Osteocyte (in vitro differentiated cells): ENCODE results near the gene ANP32E. TPM values are rescaled to one million over a fixed set of nuclear protein-coding genes. Genes with fewer than 3 reads are reported as not detected.
"Not testable (repeated sequence)": the region's sequence is repeated elsewhere in the genome, so short reads cannot be mapped to it uniquely, and the experiment has no call there.

ENCODE experiments used
- DNase-seq: peaks from one replicate; pipeline ENCODE4 v3.0.0; 2021; ENCODE audit warnings: mixed read lengths; ENCODE audit not compliant: unreplicated experiment; ENCODE audit errors: extremely low spot score
- H3K27ac Mint-ChIP-seq: one replicate; pipeline ENCODE4 v1.8.0; 2021; ENCODE audit warnings: mild to moderate bottlenecking, mixed read lengths; ENCODE audit not compliant: unreplicated experiment
- H3K27me3 Mint-ChIP-seq: one replicate; pipeline ENCODE4 v1.8.0; 2021; ENCODE audit warnings: mixed read lengths; ENCODE audit not compliant: unreplicated experiment
- H3K36me3 Mint-ChIP-seq: one replicate; pipeline ENCODE4 v1.8.0; 2021; ENCODE audit warnings: mixed read lengths; ENCODE audit not compliant: unreplicated experiment
- H3K4me1 Mint-ChIP-seq: one replicate; pipeline ENCODE4 v1.8.0; 2021; ENCODE audit warnings: mixed read lengths; ENCODE audit not compliant: unreplicated experiment
- H3K4me3 Mint-ChIP-seq: one replicate; pipeline ENCODE4 v1.8.0; 2021; ENCODE audit warnings: mild to moderate bottlenecking, moderate library complexity, mixed read lengths; ENCODE audit not compliant: unreplicated experiment
- H3K9me3 Mint-ChIP-seq: one replicate; pipeline ENCODE4 v1.8.0; 2021; ENCODE audit warnings: mixed read lengths; ENCODE audit not compliant: unreplicated experiment
- total RNA-seq: library from RNA; stranded (reverse); gene quantifications from 2 replicates; pipeline ENCODE4 v1.2.1, GENCODE V29; 2021
- TF ChIP-seq, protein P1 (sequence below): fragments of 200-600 bp; sonication (generic); IDR thresholded peaks from 2 replicates; pipeline ENCODE4 v1.5.0; 2021; ENCODE audit warnings: antibody characterized with exemption, mild to moderate bottlenecking, moderate library complexity

The ANP32E gene
- total RNA-seq, 1 donor from 2014 or later, result 29.5 TPM

DNA sequence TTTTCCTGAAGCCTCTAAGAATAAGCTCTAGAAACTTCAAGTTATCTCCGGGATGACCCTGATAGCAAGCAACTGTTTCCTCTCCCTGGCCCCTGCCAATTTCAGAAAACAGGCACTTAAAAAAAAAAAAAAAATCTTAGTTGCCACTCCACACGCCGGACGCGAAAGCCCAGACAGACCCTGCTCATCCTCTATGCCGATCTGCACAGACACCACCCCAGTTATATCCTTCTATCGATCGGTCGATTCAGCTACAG lies 1.7 kb downstream of the ANP32E start:
- Mint-ChIP-seq H3K27me3 (no peaks in the 10 kb centered on the region), H3K4me1 (peaks cover 19% of the 10 kb centered on the region), H3K9me3 (no peaks in the 10 kb centered on the region), H3K36me3 (peaks cover 2% of the 10 kb centered on the region), H3K4me3 (no peak overlapping the region), H3K27ac (no peak overlapping the region)
- TF ChIP-seq, protein P1, sequence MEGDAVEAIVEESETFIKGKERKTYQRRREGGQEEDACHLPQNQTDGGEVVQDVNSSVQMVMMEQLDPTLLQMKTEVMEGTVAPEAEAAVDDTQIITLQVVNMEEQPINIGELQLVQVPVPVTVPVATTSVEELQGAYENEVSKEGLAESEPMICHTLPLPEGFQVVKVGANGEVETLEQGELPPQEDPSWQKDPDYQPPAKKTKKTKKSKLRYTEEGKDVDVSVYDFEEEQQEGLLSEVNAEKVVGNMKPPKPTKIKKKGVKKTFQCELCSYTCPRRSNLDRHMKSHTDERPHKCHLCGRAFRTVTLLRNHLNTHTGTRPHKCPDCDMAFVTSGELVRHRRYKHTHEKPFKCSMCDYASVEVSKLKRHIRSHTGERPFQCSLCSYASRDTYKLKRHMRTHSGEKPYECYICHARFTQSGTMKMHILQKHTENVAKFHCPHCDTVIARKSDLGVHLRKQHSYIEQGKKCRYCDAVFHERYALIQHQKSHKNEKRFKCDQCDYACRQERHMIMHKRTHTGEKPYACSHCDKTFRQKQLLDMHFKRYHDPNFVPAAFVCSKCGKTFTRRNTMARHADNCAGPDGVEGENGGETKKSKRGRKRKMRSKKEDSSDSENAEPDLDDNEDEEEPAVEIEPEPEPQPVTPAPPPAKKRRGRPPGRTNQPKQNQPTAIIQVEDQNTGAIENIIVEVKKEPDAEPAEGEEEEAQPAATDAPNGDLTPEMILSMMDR, result no peak
- no peak for DNase-seq

DNA sequence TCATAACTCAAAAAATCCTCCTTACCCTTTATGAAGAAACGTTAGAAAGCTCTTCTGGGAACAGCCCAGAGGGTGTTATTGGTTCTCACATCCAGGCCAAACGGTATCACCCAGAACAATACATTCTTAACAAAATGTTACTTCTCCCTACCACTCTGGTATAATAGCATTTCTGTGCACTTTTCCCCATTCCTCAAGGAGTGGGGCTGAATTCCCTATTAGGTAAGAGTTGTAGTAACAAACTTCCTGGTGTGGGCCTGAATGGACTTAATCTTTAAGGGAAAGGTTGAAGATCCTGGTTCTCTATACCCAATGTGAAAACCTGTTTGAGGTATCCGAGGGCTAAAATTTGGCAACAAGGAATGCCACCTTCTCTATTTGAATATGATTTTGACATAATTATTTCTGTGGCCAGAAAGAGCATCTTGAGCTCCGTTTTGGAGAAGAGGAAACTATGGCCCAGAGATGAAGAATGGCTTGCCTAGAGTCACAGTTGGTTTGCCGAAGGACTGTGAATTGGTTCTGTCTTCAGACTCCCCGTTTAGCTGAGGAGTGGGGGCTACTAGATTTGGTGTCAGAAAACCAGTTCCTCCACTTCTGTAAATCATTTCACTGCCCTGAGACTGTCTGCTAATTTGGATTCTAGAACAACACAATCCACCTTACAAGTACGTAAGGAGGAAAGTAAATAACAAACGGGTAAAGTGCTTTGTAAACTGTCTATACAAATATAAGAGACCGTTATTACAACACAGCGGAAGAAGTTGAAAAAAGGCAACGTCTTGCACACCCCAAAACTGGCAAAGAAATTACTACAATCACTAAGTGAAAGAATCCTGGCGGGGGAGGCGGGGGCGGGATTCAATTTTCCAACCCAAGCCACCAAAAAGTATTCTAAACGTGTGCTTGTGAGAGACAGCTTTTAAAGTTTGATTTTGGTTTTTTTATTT lies 2.3 kb downstream of the ANP32E start:
- Mint-ChIP-seq H3K27ac (no peak overlapping the region), H3K4me3 (no peak overlapping the region), H3K9me3 (no peaks in the 10 kb centered on the region), H3K36me3 (peaks cover 7% of the 10 kb centered on the region), H3K27me3 (no peaks in the 10 kb centered on the region), H3K4me1 (peaks cover 19% of the 10 kb centered on the region)
- DNase-seq, result peak; percentile 34
- TF ChIP-seq, protein P1, result no peak

DNA sequence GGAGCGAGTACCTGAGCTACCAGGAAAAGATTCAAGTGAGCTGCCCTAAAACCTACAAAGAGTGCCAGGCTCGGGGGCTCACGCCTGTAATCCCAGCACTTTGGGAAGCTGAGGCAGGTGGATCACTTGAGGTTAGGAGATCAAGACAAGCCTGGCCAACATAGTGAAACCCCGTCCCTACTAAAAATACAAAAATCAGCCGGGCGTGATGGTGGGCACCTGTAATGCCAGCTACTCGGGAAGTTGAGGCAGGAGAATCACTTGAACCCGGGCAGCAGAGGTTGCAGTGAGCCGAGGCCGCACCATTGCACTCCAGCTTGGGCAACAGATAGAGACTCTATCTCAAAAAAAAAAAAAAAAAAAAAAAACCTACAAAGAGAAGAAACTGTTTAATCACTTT lies 3.0 kb downstream of the ANP32E start:
- DNase-seq, result peak; percentile 46
- not testable (repeated sequence) for H3K9me3 Mint-ChIP-seq, H3K27ac Mint-ChIP-seq, H3K27me3 Mint-ChIP-seq, H3K4me3 Mint-ChIP-seq
- Mint-ChIP-seq H3K4me1 (peaks cover 19% of the 10 kb centered on the region), H3K36me3 (peaks cover 10% of the 10 kb centered on the region)

DNA sequence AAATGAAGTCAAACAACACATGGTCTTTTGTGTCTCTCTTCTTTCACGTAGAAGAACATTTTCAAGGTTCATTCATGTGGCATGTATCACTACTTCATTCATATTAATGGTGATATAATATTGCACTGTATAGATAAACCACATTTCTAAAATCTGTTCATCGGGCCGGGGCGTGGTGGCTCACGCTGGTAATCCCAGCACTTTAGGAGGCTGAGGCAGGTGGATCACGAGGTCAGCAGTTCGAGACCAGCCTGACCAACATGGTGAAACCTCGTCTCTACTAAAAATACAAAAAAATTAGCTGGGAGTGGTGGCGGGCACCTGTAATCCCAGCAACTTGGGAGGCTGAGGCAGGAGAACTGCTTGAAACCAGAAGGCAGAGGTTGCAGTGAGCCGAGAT lies 7.7 kb downstream of the ANP32E start:
- not testable (repeated sequence) for H3K9me3 Mint-ChIP-seq, H3K27me3 Mint-ChIP-seq
- H3K36me3 Mint-ChIP-seq, result peaks cover 23% of the 10 kb centered on the region

DNA sequence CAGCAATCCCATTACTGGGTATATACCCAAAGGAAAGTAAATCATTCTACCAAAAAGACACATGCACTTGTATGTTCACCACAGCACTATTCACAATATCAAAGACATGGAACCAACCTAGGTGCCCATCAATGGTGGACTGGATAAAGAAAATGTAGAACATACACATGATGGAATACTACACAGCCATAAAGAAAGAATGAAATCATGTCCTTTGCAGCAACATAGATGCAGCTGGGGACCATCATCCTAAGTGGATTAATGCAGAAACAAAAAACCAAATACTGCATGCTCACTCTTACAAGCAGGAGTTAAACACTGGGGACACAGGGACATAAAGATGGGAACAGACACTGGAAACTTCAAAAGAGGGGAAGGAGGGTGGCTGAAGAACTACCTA lies 8.7 kb downstream of the ANP32E start:
- no peak overlapping the region for H3K4me3 Mint-ChIP-seq
- H3K27ac Mint-ChIP-seq, result no peak overlapping the region
- peaks cover 23% of the 10 kb centered on the region for H3K36me3 Mint-ChIP-seq
- H3K4me1 Mint-ChIP-seq, result no peaks in the 10 kb centered on the region
- H3K9me3 Mint-ChIP-seq, result no peaks in the 10 kb centered on the region
- no peak for DNase-seq
- H3K27me3 Mint-ChIP-seq, result no peaks in the 10 kb centered on the region
- TF ChIP-seq, protein P1, result no peak

More for the DNA sequence above, 7.7 kb downstream of the ANP32E start:
- H3K27ac Mint-ChIP-seq, H3K4me3 Mint-ChIP-seq, H3K4me1 Mint-ChIP-seq: not testable (repeated sequence)
- peak; percentile 60 for DNase-seq

DNA sequence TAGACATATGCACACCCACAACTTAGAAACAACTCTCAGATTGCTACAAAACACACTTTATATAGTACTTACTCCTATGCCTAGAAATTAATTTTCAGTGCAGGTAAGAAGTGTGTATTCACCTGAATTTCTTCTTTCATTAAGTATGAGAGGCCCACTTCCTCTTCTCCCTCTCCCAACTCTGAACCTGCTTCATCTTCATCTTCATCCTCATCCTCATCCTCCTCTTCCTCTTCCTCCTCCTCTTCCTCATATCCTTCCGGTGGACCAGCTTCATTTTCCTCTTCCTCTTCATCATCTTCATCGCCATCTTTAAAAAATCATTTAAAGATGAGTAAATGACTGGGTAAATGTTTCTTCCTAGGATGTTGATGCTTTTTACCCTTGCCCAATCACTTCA lies 9.4 kb downstream of the ANP32E start:
- H3K4me1 Mint-ChIP-seq, result no peaks in the 10 kb centered on the region
- no peak overlapping the region for H3K4me3 Mint-ChIP-seq
- no peak overlapping the region for H3K27ac Mint-ChIP-seq
- no peaks in the 10 kb centered on the region for H3K9me3 Mint-ChIP-seq
- no peaks in the 10 kb centered on the region for H3K27me3 Mint-ChIP-seq
- no peak for DNase-seq
- TF ChIP-seq, protein P1, result no peak
- peaks cover 25% of the 10 kb centered on the region for H3K36me3 Mint-ChIP-seq
